Suprapubic skin (tissue), 4 donors: Measurements from ENCODE around the gene UBQLN1. TPM values are rescaled to one million over a fixed set of nuclear protein-coding genes. Genes with fewer than 3 reads are reported as not detected.
A peak's percentile ranks its signal among the peaks of the same experiment; 100 is the strongest.
"Not testable (repeated sequence)": the region's sequence is repeated elsewhere in the genome, so short reads cannot be mapped to it uniquely, and the experiment has no call there.

Experiments
- DNase-seq, 2 donors: peaks; one replicate each; pipeline ENCODE4 v3.0.0-alpha.2; 2019; ENCODE audit warnings: low spot score in 2 of 2
- H3K27ac ChIP-seq: fragments of 200-600 bp; sonication (generic); one replicate; pipeline ENCODE4 v1.5.1; 2019
- H3K27me3 ChIP-seq: fragments of 200-600 bp; sonication (generic); one replicate; pipeline ENCODE4 v1.5.1; 2019
- H3K36me3 ChIP-seq: fragments of 200-600 bp; sonication (generic); one replicate; pipeline ENCODE4 v1.5.1; 2019
- H3K4me1 ChIP-seq: fragments of 200-600 bp; sonication (generic); one replicate; pipeline ENCODE4 v1.5.1; 2019
- H3K4me3 ChIP-seq: fragments of 200-600 bp; sonication (generic); one replicate; pipeline ENCODE4 v1.5.1; 2019; ENCODE audit warnings: mild to moderate bottlenecking
- H3K9me3 ChIP-seq: fragments of 200-600 bp; sonication (generic); one replicate; pipeline ENCODE4 v1.5.1; 2019
- CTCF ChIP-seq, 2 donors: fragments of 200-600 bp in 1 of 2; fragments of 450-650 bp in 1 of 2; sonication (generic) in 1 of 2; IDR thresholded peaks; one replicate each; pipeline ENCODE4 v1.5.1; 2016 to 2019; ENCODE audit warnings: antibody characterized with exemption in 2 of 2, mild to moderate bottlenecking in 1 of 2, moderate library complexity in 1 of 2
- EP300 ChIP-seq: sonication (generic); formaldehyde crosslinking; IDR thresholded peaks from one replicate; pipeline ENCODE4 v1.6.1; 2017; ENCODE audit warnings: antibody characterized with exemption
- POLR2A ChIP-seq, 2 donors: fragments of 450-650 bp; IDR thresholded peaks; one replicate each; pipeline ENCODE4 v1.6.1; 2017; ENCODE audit warnings: antibody characterized with exemption in 2 of 2, mild to moderate bottlenecking in 2 of 2, moderate library complexity in 2 of 2
- POLR2AphosphoS5 ChIP-seq, 3 donors: sonication (generic); formaldehyde crosslinking; IDR thresholded peaks; one replicate each; pipeline ENCODE4 v1.6.1; 2017; ENCODE audit warnings: antibody characterized with exemption in 3 of 3
- whole genome bisulfite sequencing: methylation state at CpG from one replicate; pipeline ENCODE4 v1.1.5; 2018; 5-methylcytosine and 5-hydroxymethylcytosine counted together
- total RNA-seq, 4 donors: library from RNA; depleted of rRNA; stranded (reverse); fragments of >200 nt; gene quantifications; one replicate each; pipeline ENCODE4 v1.1.0, GENCODE V29; 2016

The UBQLN1 gene
- total RNA-seq, 4 donors from 2014 or later, result 94.2 to 110 (median 102) TPM

GRCh38 chr9:83620841-83621636, 86.7 kb downstream of the UBQLN1 start:
- TF ChIP-seq POLR2AphosphoS5 (IDR thresholded peaks at IDR 0.05) (no peak), POLR2A (IDR thresholded peaks at IDR 0.05) (no peak), CTCF (IDR thresholded peaks at IDR 0.05) (peak; percentile 37 to 48)
- no peak overlapping the region for H3K27ac ChIP-seq
- H3K4me1 ChIP-seq, result peaks cover 11% of the 10 kb centered on the region
- 12% methylated on average over 7 of the region's 7 CpGs for WGBS
- no peaks in the 10 kb centered on the region for H3K36me3 ChIP-seq
- H3K9me3 ChIP-seq, result no peaks in the 10 kb centered on the region
- no peak for DNase-seq
- no peak overlapping the region for H3K4me3 ChIP-seq
- H3K27me3 ChIP-seq, result no peaks in the 10 kb centered on the region

GRCh38 chr9:83617299-83617698, 90.5 kb downstream of the UBQLN1 start:
- TF ChIP-seq POLR2A (IDR thresholded peaks at IDR 0.05) (no peak), EP300 (no peak), POLR2AphosphoS5 (IDR thresholded peaks at IDR 0.05) (no peak), CTCF (IDR thresholded peaks at IDR 0.05) (no peak)
- H3K4me1 ChIP-seq, result no peaks in the 10 kb centered on the region
- no peaks in the 10 kb centered on the region for H3K27me3 ChIP-seq
- no peak overlapping the region for H3K4me3 ChIP-seq
- H3K27ac ChIP-seq, result no peak overlapping the region
- DNase-seq, result no peak
- no peaks in the 10 kb centered on the region for H3K36me3 ChIP-seq
- WGBS, result 92% methylated on average over 1 of the region's 1 CpG
- no peaks in the 10 kb centered on the region for H3K9me3 ChIP-seq

- not testable (repeated sequence) for DNase-seq, H3K36me3 ChIP-seq, H3K4me1 ChIP-seq, H3K27me3 ChIP-seq, H3K9me3 ChIP-seq, H3K27ac ChIP-seq, H3K4me3 ChIP-seq
- whole genome bisulfite sequencing, result 87% methylated on average over 3 of the region's 3 CpGs
Observed at GRCh38 chr9:83613298-83613697, 94.5 kb downstream of the UBQLN1 start.

Other genes with a start within 250 kb of the UBQLN1 start
- gene FRMD3, start 169.6 kb downstream of the UBQLN1 start, total RNA-seq, result 1 to 10 TPM; 2.8 to 7.0 (median 5.2) TPM
- gene IDNK, start 84.8 kb downstream of the UBQLN1 start, total RNA-seq, result 10 to 100 TPM in 1 of 4 donors, 1 to 10 TPM in 3; 3.1 to 10.2 (median 5.8) TPM
- 1 to 10 TPM; 1.1 to 6.3 (median 4.4) TPM for gene GKAP1, start 109.8 kb upstream of the UBQLN1 start, total RNA-seq
- gene KIF27, start 213.5 kb upstream of the UBQLN1 start, total RNA-seq, result 10 to 100 TPM in 1 of 4 donors, 1 to 10 TPM in 3; 3.2 to 12.9 (median 5.5) TPM